Measurements from ENCODE around the gene SYNJ1. TPM values are rescaled to one million over a fixed set of nuclear protein-coding genes. Genes with fewer than 3 reads are reported as not detected.
A peak's percentile ranks its signal among the peaks of the same experiment; 100 is the strongest.

SYNJ1 gene
- total and polyA plus RNA-seq, 2 of the 4 experiments (the other 2 are of a cell fraction) = 3.6 to 4.6 TPM

DNA sequence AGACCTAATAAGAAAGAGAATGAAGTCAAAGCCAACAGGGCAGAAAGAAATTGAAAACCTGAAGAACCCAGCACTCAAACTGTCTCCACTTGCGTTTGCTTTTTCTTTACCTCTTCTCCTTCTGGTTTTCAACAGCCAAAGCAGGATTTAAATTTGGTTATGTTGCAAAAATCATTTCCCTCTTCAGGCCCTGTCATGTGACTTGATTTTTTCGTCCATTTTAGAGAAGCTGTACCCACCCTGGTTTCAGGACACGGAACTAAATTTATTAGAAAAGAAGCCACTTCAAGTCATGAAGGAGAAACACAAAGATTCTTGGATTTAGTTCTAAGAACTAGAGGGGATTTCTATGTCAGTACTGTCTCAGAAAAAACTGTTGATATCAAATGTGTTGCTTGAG is 1.0 kb upstream of the SYNJ1 start:
- H3K27me3 ChIP-seq (ENCODE audit: control insufficient read depth, insufficient read depth, low read length) = no peaks in the 10 kb centered on the region
- H4K5ac ChIP-seq (ENCODE audit: low read depth, low read length) = no peak overlapping the region
- no peak overlapping the region for H2BK5ac ChIP-seq (ENCODE audit: low read depth, low read length, poor library complexity, severe bottlenecking)
- no peak overlapping the region for H3K4ac ChIP-seq (ENCODE audit: low read depth, low read length)
- no peak for TF ChIP-seq MXI1 (IDR thresholded peaks at IDR 0.05; ENCODE audit: borderline replicate concordance, low read depth, low read length)
- TF ChIP-seq CTCF (conservative IDR thresholded peaks at IDR 0.05; ENCODE audit: low read depth, low read length) = no peak
- TF ChIP-seq MAZ (IDR thresholded peaks at IDR 0.05; ENCODE audit: borderline replicate concordance, low read depth, low read length) = no peak
- TF ChIP-seq ELK1 (IDR thresholded peaks at IDR 0.05; ENCODE audit: borderline replicate concordance, low read depth, low read length) = no peak
- TF ChIP-seq SMC3 (IDR thresholded peaks at IDR 0.05; ENCODE audit: low read depth, low read length) = no peak
- no peaks in the 10 kb centered on the region for H4K20me1 ChIP-seq (ENCODE audit: insufficient read depth, low read length)
- no peak overlapping the region for H2AFZ ChIP-seq (replicated peaks; ENCODE audit: low read length, poor library complexity)
- peaks cover 2% of the 10 kb centered on the region for H3K36me3 ChIP-seq (ENCODE audit: control insufficient read depth, insufficient read depth, low read length)
- no peak overlapping the region for H3K14ac ChIP-seq (replicated peaks; ENCODE audit: low read depth, low read length)
- no peak overlapping the region for H2BK120ac ChIP-seq (ENCODE audit: low read depth, low read length)
- peaks cover 2% of the 10 kb centered on the region; the same call in 1 of the 2 replicates for H3K9me1 ChIP-seq (ENCODE audit: insufficient read depth, low read length)
- H3K27ac ChIP-seq (ENCODE audit: insufficient read depth, low read length) = no peak overlapping the region
- POLR2A ChIA-PET (ENCODE audit: unreplicated experiment) = no interaction called here
- no peak overlapping the region for H2BK20ac ChIP-seq (ENCODE audit: low read depth, low read length)
- H3K56ac ChIP-seq (ENCODE audit: extremely low read depth, insufficient read depth, low read length) = no peak overlapping the region
- no peak overlapping the region for H3K9ac ChIP-seq (ENCODE audit: low read depth, low read length)
- H3K9me3 ChIP-seq (ENCODE audit: control insufficient read depth, insufficient read depth, low read length) = no peaks in the 10 kb centered on the region
- H2BK15ac ChIP-seq (ENCODE audit: low read depth, low read length) = no peak overlapping the region
- ATAC-seq (ENCODE audit: low read depth) (no peak), DNase-seq (no peak)
- H3K79me1 ChIP-seq (ENCODE audit: low read depth in 1 of 2, low read length in 2 of 2) = peaks cover 0 to 14% of the 10 kb centered on the region in 2 experiments; a peak in 3 of 4 replicates
- CTCF ChIA-PET = no interaction called here
- no peak overlapping the region for H3K18ac ChIP-seq (ENCODE audit: low read depth, low read length)
- BruUV-seq (replicated peaks) = no TSS peak
- dilution Hi-C loops (cut with HindIII; ENCODE audit: low sequenced_read_pairs, unreplicated experiment) = no loop called here
- intact Hi-C loops (cut with micrococcal nuclease) = loop anchor here (5.0 kb wide), 1 partner anchor 77 kb away; no protein-coding TSS in a partner anchor
- H3K4me1 ChIP-seq (ENCODE audit: control insufficient read depth, insufficient read depth, low read length) = peaks cover 3% of the 10 kb centered on the region; the same call in 1 of the 2 replicates
- no peak overlapping the region for H2AK5ac ChIP-seq (ENCODE audit: low read depth, low read length)
- H2AK9ac ChIP-seq (replicated peaks; ENCODE audit: low read depth, low read length, poor library complexity) = no peak overlapping the region
- no peak overlapping the region for H3K23ac ChIP-seq (ENCODE audit: low read depth, low read length)
- peak overlapping the region; percentile 83; the same call in 1 of the 2 replicates for H3K4me2 ChIP-seq (ENCODE audit: low read depth, low read length)
- H3K4me3 ChIP-seq (ENCODE audit: insufficient read depth, low read depth, low read length) = no peak overlapping the region
- no CpG with 5 or more reads among the region's 3 CpGs for WGBS, 2 experiments (ENCODE audit: extremely low coverage in 2 of 2, insufficient read length in 1 of 2)
- no peak overlapping the region for H4K91ac ChIP-seq (ENCODE audit: insufficient read depth, low read depth, low read length)
- no peak overlapping the region for H4K8ac ChIP-seq (ENCODE audit: low read depth in 2 of 2, low read length in 2 of 2)
- in situ Hi-C loops (cut with MboI; ENCODE audit: low sequenced_read_pairs) = loop anchor here (25.0 kb wide), 1 partner anchor 342 kb away; the partner anchor contains the start of gene URB1
